HepG2 (cell line): Measurements from ENCODE around the gene CAMKV. TPM values are rescaled to one million over a fixed set of nuclear protein-coding genes. Genes with fewer than 3 reads are reported as not detected.

Experiments
- BCL6 ChIP-seq: IDR thresholded peaks from 2 replicates; pipeline ENCODE4 v1.6.1; 2016; ENCODE audit warnings: missing genetic modification reagents, missing compliant biosample characterization
- HNF4A ChIP-seq: sonication (generic); formaldehyde crosslinking; IDR thresholded peaks from 2 replicates; pipeline ENCODE4 v1.4.0; 2020; ENCODE audit warnings: missing genetic modification reagents
- JUND ChIP-seq: sonication (generic); formaldehyde crosslinking; IDR thresholded peaks from 2 replicates; pipeline ENCODE4 v1.8.0; 2022; ENCODE audit warnings: mild to moderate bottlenecking, missing genetic modification reagents
- KDM1A ChIP-seq: IDR thresholded peaks from 2 replicates; pipeline ENCODE4 v1.6.1; 2016; ENCODE audit warnings: missing compliant biosample characterization
- MEIS1 ChIP-seq: sonication (generic); formaldehyde crosslinking; IDR thresholded peaks from 2 replicates; pipeline ENCODE4 v1.9.0; 2021; ENCODE audit warnings: mild to moderate bottlenecking, missing genetic modification reagents, moderate library complexity, borderline replicate concordance
- MTA1 ChIP-seq: sonication (generic); formaldehyde crosslinking; IDR thresholded peaks from 2 replicates; pipeline ENCODE4 v1.4.0; 2020; ENCODE audit warnings: missing genetic modification reagents, mild to moderate bottlenecking, borderline replicate concordance
- NFKB2 ChIP-seq: sonication (generic); formaldehyde crosslinking; IDR thresholded peaks from 2 replicates; pipeline ENCODE4 v1.4.0; 2020; ENCODE audit warnings: missing genetic modification reagents, borderline replicate concordance
- NFKBIZ ChIP-seq: IDR thresholded peaks from 2 replicates; pipeline ENCODE4 v1.6.1; 2018; ENCODE audit warnings: missing genetic modification reagents, missing compliant biosample characterization
- PHF8 ChIP-seq: sonication (generic); formaldehyde crosslinking; IDR thresholded peaks from 2 replicates; pipeline ENCODE4 v1.5.0; 2020; ENCODE audit warnings: missing genetic modification reagents
- POLR2G ChIP-seq: fragments of 200-400 bp; formaldehyde crosslinking; IDR thresholded peaks from 2 replicates; pipeline ENCODE4 v1.6.1; 2018; ENCODE audit warnings: mild to moderate bottlenecking, low read depth, low read length, moderate library complexity
- PRMT3 ChIP-seq: sonication (generic); formaldehyde crosslinking; IDR thresholded peaks from 2 replicates; pipeline ENCODE4 v1.8.1; 2022; ENCODE audit warnings: low read depth, mild to moderate bottlenecking, moderate library complexity, missing genetic modification reagents, borderline replicate concordance
- RELA ChIP-seq: sonication (generic); formaldehyde crosslinking; IDR thresholded peaks from 2 replicates; pipeline ENCODE4 v1.4.0; 2020; ENCODE audit warnings: missing genetic modification reagents
- RFXAP ChIP-seq: sonication (generic); formaldehyde crosslinking; IDR thresholded peaks from 2 replicates; pipeline ENCODE4 v1.4.0; 2020; ENCODE audit warnings: missing genetic modification reagents, borderline replicate concordance
- RORA ChIP-seq: sonication (generic); formaldehyde crosslinking; IDR thresholded peaks from 2 replicates; pipeline ENCODE4 v1.5.0; 2020; ENCODE audit warnings: mild to moderate bottlenecking, missing genetic modification reagents, moderate library complexity
- SAFB2 ChIP-seq: sonication (generic); formaldehyde crosslinking; IDR thresholded peaks from 2 replicates; pipeline ENCODE4 v1.5.1; 2020; ENCODE audit warnings: missing genetic modification reagents, low read depth, mild to moderate bottlenecking, borderline replicate concordance
- SETDB1 ChIP-seq: sonication (generic); formaldehyde crosslinking; IDR thresholded peaks from 2 replicates; pipeline ENCODE4 v1.5.1; 2020; ENCODE audit warnings: missing genetic modification reagents, mild to moderate bottlenecking, borderline replicate concordance
- SMYD3 ChIP-seq: sonication (generic); formaldehyde crosslinking; IDR thresholded peaks from 2 replicates; pipeline ENCODE4 v1.8.1; 2023; ENCODE audit warnings: mild to moderate bottlenecking, missing genetic modification reagents
- THAP11 ChIP-seq: IDR thresholded peaks from 2 replicates; pipeline ENCODE4 v1.6.1; 2016; ENCODE audit warnings: missing biosample characterization, missing genetic modification reagents
- ZKSCAN1 ChIP-seq: fragments of 150-350 bp; IDR thresholded peaks from 2 replicates; pipeline ENCODE4 v1.6.1; 2014; ENCODE audit warnings: low read length
- ZNF160 ChIP-seq: sonication (generic); formaldehyde crosslinking; IDR thresholded peaks from 2 replicates; pipeline ENCODE4 v1.8.0; 2022; ENCODE audit warnings: mild to moderate bottlenecking, inconsistent platforms, missing genetic modification reagents
- ZNF225 ChIP-seq: sonication (generic); formaldehyde crosslinking; IDR thresholded peaks from 2 replicates; pipeline ENCODE4 v1.4.0; 2020; ENCODE audit warnings: mild to moderate bottlenecking, missing genetic modification reagents
- ZNF235 ChIP-seq: sonication (generic); formaldehyde crosslinking; IDR thresholded peaks from 2 replicates; pipeline ENCODE4 v1.8.1; 2023; ENCODE audit warnings: mild to moderate bottlenecking, missing genetic modification reagents, borderline replicate concordance
- ZNF24 ChIP-seq: fragments of 450-650 bp; IDR thresholded peaks from 2 replicates; pipeline ENCODE4 v1.6.1; 2017; ENCODE audit warnings: antibody characterized with exemption, mild to moderate bottlenecking
- ZNF253 ChIP-seq: sonication (generic); formaldehyde crosslinking; IDR thresholded peaks from 2 replicates; pipeline ENCODE4 v1.8.0; 2022; ENCODE audit warnings: mild to moderate bottlenecking, missing genetic modification reagents, borderline replicate concordance
- ZNF292 ChIP-seq: sonication (generic); formaldehyde crosslinking; IDR thresholded peaks from 2 replicates; pipeline ENCODE4 v1.8.1; 2022; ENCODE audit warnings: mild to moderate bottlenecking, low read depth, missing genetic modification reagents, borderline replicate concordance
- ZNF33B ChIP-seq: sonication (generic); formaldehyde crosslinking; IDR thresholded peaks from 2 replicates; pipeline ENCODE4 v1.5.1; 2020; ENCODE audit warnings: mild to moderate bottlenecking, missing genetic modification reagents
- ZNF788 ChIP-seq: sonication (generic); formaldehyde crosslinking; IDR thresholded peaks from 2 replicates; pipeline ENCODE4 v1.5.0; 2020; ENCODE audit warnings: mild to moderate bottlenecking, missing genetic modification reagents, borderline replicate concordance
- ZNF792 ChIP-seq: IDR thresholded peaks from 2 replicates; pipeline ENCODE4 v1.6.1; 2016
- polyA plus RNA-seq, 8 experiments: library from polyadenylated mRNA; depleted of rRNA in 3 of 8; stranded (reverse) in 7 of 8; unstranded in 1 of 8; fragments of >200 nt; fragmentation: Illumina TruSeq in 4 of 8; extraction: Trizol in 4 of 8; gene quantifications; 2 replicates each; pipeline versions ENCODE4 v1.2.1 to v1.2.3, GENCODE V29; 2011 to 2016; ENCODE audit warnings: low read depth in 4 of 8, missing spikeins in 1 of 8, mixed read lengths in 1 of 8; ENCODE audit not compliant: insufficient read depth in 1 of 8
- total RNA-seq, 5 experiments: library from RNA; depleted of rRNA; stranded (reverse); fragments of >200 nt; fragmentation: Illumina TruSeq; extraction: Trizol; gene quantifications; 2 replicates each; pipeline ENCODE4 v1.2.3, GENCODE V29; 2016; ENCODE audit warnings: low read depth in 1 of 5
- TF ChIP-seq, protein P1 (sequence below): sonication (generic); formaldehyde crosslinking; IDR thresholded peaks from 2 replicates; pipeline ENCODE4 v1.8.1; 2023; ENCODE audit warnings: missing genetic modification reagents, mild to moderate bottlenecking, borderline replicate concordance
- TF ChIP-seq, protein P2 (sequence below): IDR thresholded peaks from 2 replicates; pipeline ENCODE4 v1.6.1; 2016
- TF ChIP-seq, protein P3 (sequence below): sonication (generic); formaldehyde crosslinking; IDR thresholded peaks from 2 replicates; pipeline ENCODE4 v1.5.1; 2020; ENCODE audit warnings: mild to moderate bottlenecking, missing genetic modification reagents, moderate library complexity

CAMKV gene
- total and polyA plus RNA-seq, 2 of the 13 experiments (the other 11 are each of a cell fraction or from before 2014, with no cell fraction given), result 0.13 to 0.15 TPM

DNA sequence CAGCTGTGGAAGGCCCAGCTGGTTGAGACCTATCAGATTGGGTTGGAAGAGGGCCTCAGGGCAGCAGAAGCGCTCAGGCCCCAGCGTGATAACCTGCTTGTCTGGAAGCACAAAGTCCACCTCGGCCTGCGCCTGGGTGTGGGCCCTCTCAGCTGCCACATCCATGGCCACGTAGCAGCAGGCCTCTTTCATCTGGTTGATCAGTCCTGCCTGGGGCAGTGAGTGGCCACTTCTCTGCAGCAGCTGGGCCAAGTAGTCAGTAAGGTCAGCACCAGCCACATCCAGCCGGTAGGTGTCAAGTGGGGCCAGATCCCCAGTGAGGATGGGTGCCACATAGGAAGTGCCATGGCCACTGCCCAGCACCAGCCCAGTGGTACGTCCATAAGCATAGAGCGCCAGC is 3.9 kb upstream of the CAMKV start (continued):
- TF ChIP-seq PRMT3 (CRISPR knock-in tag) (no peak), RELA (CRISPR knock-in tag) (no peak), SETDB1 (CRISPR knock-in tag) (no peak), POLR2G (no peak), KDM1A (peak; percentile 33; the same call in 1 of the 2 replicates), NFKBIZ (CRISPR knock-in tag) (0 out of 2 replicates have a peak, but pooled peaks have one; percentile 43), MTA1 (peak; percentile 51; the same call in 1 of the 2 replicates), ZNF788 (CRISPR knock-in tag) (0 out of 2 replicates have a peak, but pooled peaks have one; percentile 40), ZNF253 (CRISPR knock-in tag) (no peak), ZNF160 (CRISPR knock-in tag) (no peak), ZNF792 (CRISPR knock-in tag) (no peak), SAFB2 (CRISPR knock-in tag) (no peak), ZNF24 (no peak), JUND (CRISPR knock-in tag) (no peak), RORA (no peak), HNF4A (CRISPR knock-in tag) (peak; percentile 97), ZNF33B (CRISPR knock-in tag) (no peak), ZNF292 (peak; percentile 94; the same call in 1 of the 2 replicates), ZNF235 (CRISPR knock-in tag) (no peak), THAP11 (CRISPR knock-in tag) (peak; percentile 46; the same call in 1 of the 2 replicates), ZNF225 (0 out of 2 replicates have a peak, but pooled peaks have one; percentile 18), RFXAP (CRISPR knock-in tag) (no peak), BCL6 (CRISPR knock-in tag) (0 out of 2 replicates have a peak, but pooled peaks have one; percentile 18), ZKSCAN1 (no peak), PHF8 (CRISPR knock-in tag) (peak; percentile 64), MEIS1 (CRISPR knock-in tag) (no peak), NFKB2 (CRISPR knock-in tag) (no peak; the same call in 1 of the 2 replicates), SMYD3 (CRISPR knock-in tag) (no peak)
- TF ChIP-seq, protein P1, sequence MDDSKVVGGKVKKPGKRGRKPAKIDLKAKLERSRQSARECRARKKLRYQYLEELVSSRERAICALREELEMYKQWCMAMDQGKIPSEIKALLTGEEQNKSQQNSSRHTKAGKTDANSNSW (CRISPR knock-in tag), result no peak
- TF ChIP-seq, protein P2, sequence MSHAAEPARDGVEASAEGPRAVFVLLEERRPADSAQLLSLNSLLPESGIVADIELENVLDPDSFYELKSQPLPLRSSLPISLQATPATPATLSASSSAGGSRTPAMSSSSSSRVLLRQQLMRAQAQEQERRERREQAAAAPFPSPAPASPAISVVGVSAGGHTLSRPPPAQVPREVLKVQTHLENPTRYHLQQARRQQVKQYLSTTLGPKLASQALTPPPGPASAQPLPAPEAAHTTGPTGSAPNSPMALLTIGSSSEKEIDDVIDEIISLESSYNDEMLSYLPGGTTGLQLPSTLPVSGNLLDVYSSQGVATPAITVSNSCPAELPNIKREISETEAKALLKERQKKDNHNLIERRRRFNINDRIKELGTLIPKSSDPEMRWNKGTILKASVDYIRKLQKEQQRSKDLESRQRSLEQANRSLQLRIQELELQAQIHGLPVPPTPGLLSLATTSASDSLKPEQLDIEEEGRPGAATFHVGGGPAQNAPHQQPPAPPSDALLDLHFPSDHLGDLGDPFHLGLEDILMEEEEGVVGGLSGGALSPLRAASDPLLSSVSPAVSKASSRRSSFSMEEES, result 0 out of 2 replicates have a peak, but pooled peaks have one; percentile 30
- TF ChIP-seq, protein P3, sequence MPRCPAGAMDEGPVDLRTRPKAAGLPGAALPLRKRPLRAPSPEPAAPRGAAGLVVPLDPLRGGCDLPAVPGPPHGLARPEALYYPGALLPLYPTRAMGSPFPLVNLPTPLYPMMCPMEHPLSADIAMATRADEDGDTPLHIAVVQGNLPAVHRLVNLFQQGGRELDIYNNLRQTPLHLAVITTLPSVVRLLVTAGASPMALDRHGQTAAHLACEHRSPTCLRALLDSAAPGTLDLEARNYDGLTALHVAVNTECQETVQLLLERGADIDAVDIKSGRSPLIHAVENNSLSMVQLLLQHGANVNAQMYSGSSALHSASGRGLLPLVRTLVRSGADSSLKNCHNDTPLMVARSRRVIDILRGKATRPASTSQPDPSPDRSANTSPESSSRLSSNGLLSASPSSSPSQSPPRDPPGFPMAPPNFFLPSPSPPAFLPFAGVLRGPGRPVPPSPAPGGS, result no peak
